22Rv1 (cell line): ENCODE data around the gene SLC12A4.

Source experiments
- ZFX ChIP-seq: fragments of 450-650 bp; IDR thresholded peaks from 2 replicates; pipeline ENCODE4 v1.6.1; 2017; ENCODE audit warnings: antibody characterized with exemption, borderline replicate concordance
- TF ChIP-seq, protein P1 (sequence below): fragments of 450-650 bp; IDR thresholded peaks from 2 replicates; pipeline ENCODE4 v1.5.1; 2017; ENCODE audit warnings: mild to moderate bottlenecking

DNA sequence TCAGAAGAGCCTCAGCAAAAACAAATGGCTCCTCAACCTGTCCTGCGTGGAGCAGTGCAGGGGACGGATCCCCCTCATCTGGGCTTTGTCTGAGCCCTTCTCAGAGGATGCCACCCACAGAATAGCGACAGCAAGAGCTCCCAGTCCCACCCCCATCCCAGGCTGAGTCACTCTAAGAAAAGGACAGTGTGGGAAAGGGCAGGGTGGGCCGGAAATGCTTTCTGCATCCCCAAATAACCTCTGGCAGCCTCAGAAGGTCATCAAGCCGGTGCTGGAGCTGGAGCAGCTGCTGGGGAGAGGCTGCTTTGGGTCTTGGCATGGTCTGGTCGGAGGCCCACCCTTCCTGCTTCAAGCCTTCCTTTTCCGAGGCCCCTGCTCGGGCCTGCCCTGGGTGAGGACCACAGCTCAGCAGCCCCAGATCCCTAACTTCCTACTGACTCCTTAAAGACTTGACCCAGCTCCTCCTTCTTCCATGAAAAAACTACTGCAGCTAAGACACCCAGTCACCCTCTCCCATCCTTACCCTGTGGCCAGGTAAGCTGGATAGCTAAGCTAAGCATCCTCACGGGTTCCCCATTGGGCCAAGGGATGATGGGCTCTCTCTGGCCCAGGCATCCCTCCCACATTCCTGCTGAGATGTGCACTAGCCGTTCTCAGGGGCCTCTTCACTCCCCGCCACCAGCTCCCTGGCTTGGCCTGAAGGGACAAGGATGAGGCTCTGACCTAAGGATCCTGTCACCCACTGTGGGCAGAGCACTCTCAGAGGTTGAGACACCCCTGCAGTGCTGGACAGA lies 8.7 kb downstream of the SLC12A4 start:
- TF ChIP-seq, protein P1, sequence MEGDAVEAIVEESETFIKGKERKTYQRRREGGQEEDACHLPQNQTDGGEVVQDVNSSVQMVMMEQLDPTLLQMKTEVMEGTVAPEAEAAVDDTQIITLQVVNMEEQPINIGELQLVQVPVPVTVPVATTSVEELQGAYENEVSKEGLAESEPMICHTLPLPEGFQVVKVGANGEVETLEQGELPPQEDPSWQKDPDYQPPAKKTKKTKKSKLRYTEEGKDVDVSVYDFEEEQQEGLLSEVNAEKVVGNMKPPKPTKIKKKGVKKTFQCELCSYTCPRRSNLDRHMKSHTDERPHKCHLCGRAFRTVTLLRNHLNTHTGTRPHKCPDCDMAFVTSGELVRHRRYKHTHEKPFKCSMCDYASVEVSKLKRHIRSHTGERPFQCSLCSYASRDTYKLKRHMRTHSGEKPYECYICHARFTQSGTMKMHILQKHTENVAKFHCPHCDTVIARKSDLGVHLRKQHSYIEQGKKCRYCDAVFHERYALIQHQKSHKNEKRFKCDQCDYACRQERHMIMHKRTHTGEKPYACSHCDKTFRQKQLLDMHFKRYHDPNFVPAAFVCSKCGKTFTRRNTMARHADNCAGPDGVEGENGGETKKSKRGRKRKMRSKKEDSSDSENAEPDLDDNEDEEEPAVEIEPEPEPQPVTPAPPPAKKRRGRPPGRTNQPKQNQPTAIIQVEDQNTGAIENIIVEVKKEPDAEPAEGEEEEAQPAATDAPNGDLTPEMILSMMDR: no peak
- no peak for TF ChIP-seq ZFX
